Esophagus (tissue), 2 donors: ENCODE measurements around the gene RWDD1. TPM values are rescaled to one million over a fixed set of nuclear protein-coding genes. Genes with fewer than 3 reads are reported as not detected.
"Not testable (repeated sequence)": the region's sequence is repeated elsewhere in the genome, so short reads cannot be mapped to it uniquely, and the experiment has no call there.

ENCODE experiments used
- H3K27ac ChIP-seq, 2 donors: one replicate each; pipeline ENCODE4 v1.5.1; 2013; ENCODE audit warnings: low read depth in 2 of 2, mild to moderate bottlenecking in 2 of 2, inconsistent platforms in 1 of 2, low read length in 1 of 2, moderate library complexity in 1 of 2
- H3K27me3 ChIP-seq, 2 donors: one replicate each; pipeline ENCODE4 v1.6.1; 2013; ENCODE audit warnings: low read length in 2 of 2, control low read depth in 1 of 2, mild to moderate bottlenecking in 1 of 2; ENCODE audit not compliant: insufficient read depth in 2 of 2, control insufficient read depth in 1 of 2
- H3K36me3 ChIP-seq, 2 donors: one replicate each; pipeline ENCODE4 v1.6.1; 2013; ENCODE audit warnings: low read length in 1 of 2; ENCODE audit not compliant: control insufficient read depth in 2 of 2, insufficient read depth in 2 of 2
- H3K4me1 ChIP-seq, 2 donors: one replicate each; pipeline ENCODE4 v1.6.1; 2013; ENCODE audit warnings: low read length in 1 of 2; ENCODE audit not compliant: control insufficient read depth in 2 of 2, insufficient read depth in 2 of 2
- H3K4me3 ChIP-seq, 2 donors: one replicate each; pipeline ENCODE4 v1.5.1; 2013; ENCODE audit warnings: low read length in 2 of 2, mild to moderate bottlenecking in 2 of 2, low read depth in 1 of 2, moderate library complexity in 1 of 2
- H3K9me3 ChIP-seq, 2 donors: one replicate each; pipeline ENCODE4 v1.6.1; 2013; ENCODE audit warnings: mild to moderate bottlenecking in 2 of 2, low read depth in 1 of 2, low read length in 1 of 2, moderate library complexity in 1 of 2; ENCODE audit not compliant: control insufficient read depth in 2 of 2, insufficient read depth in 1 of 2
- WGBS, 2 donors: extraction: QIAGEN DNeasy Blood & Tissue Kit; methylation state at CpG; one replicate each; pipeline ENCODE4 v1.1.7; 2013; 5-methylcytosine and 5-hydroxymethylcytosine counted together
- polyA plus RNA-seq, 2 donors: library from polyadenylated mRNA; stranded (reverse); fragments of 200-250 nt; gene quantifications; one replicate each; pipeline ENCODE4 v1.2.3, GENCODE V29; 2013
- donor health status: healthy with polysubstance abuse.
- donor health status: Bipolar disorder and iron deficiency.

Gene RWDD1
- polyA plus RNA-seq, 2 donors: 32.5 to 45.3 TPM

- H3K4me3 ChIP-seq: no peak overlapping the region
- WGBS, 2 donors: 97 to 99% methylated on average over 2 of the region's 2 CpGs
- no peak overlapping the region for H3K27ac ChIP-seq
- H3K36me3 ChIP-seq: peaks cover 0 to 3% of the 10 kb centered on the region in 2 donors
- no peaks in the 10 kb centered on the region for H3K27me3 ChIP-seq
- no peaks in the 10 kb centered on the region for H3K9me3 ChIP-seq
- H3K4me1 ChIP-seq: no peaks in the 10 kb centered on the region
Observed at GRCh38 chr6:116586738-116587137, 15.4 kb downstream of the RWDD1 start.

GRCh38 chr6:116595247-116595646 lies 23.9 kb downstream of the RWDD1 start:
- Histone ChIP-seq H3K27ac (no peak overlapping the region), H3K36me3 (peaks cover 3 to 5% of the 10 kb centered on the region in 2 donors)
- 53% methylated on average over 3 of the region's 3 CpGs for WGBS, 2 donors

GRCh38 chr6:116596815-116597214 lies 25.5 kb downstream of the RWDD1 start:
- Histone ChIP-seq H3K27me3 (no peaks in the 10 kb centered on the region), H3K9me3 (no peaks in the 10 kb centered on the region), H3K4me1 (no peaks in the 10 kb centered on the region), H3K27ac (no peak overlapping the region), H3K4me3 (no peak overlapping the region), H3K36me3 (peaks cover 2 to 3% of the 10 kb centered on the region in 2 donors)
- 81 to 88% methylated on average over 4 of the region's 4 CpGs for WGBS, 2 donors

More at GRCh38 chr6:116595247-116595646, 23.9 kb downstream of the RWDD1 start:
- Histone ChIP-seq H3K4me3 (no peak overlapping the region), H3K4me1 (no peaks in the 10 kb centered on the region), H3K27me3 (no peaks in the 10 kb centered on the region), H3K9me3 (no peaks in the 10 kb centered on the region)

- H3K9me3 ChIP-seq, H3K27ac ChIP-seq, H3K4me1 ChIP-seq, H3K27me3 ChIP-seq, H3K4me3 ChIP-seq, H3K36me3 ChIP-seq: not testable (repeated sequence)
- 92 to 97% methylated on average over 3 of the region's 3 CpGs for WGBS, 2 donors
Observed at GRCh38 chr6:116603916-116604315, 32.6 kb downstream of the RWDD1 start.

GRCh38 chr6:116604868-116605267 lies 33.6 kb downstream of the RWDD1 start:
- H3K36me3 ChIP-seq, H3K4me1 ChIP-seq, H3K27me3 ChIP-seq, H3K9me3 ChIP-seq, H3K4me3 ChIP-seq, H3K27ac ChIP-seq: not testable (repeated sequence)
- 78 to 80% methylated on average over 3 of the region's 3 CpGs for WGBS, 2 donors

- Histone ChIP-seq H3K4me3 (no peak overlapping the region), H3K4me1 (no peaks in the 10 kb centered on the region), H3K9me3 (no peaks in the 10 kb centered on the region), H3K27ac (no peak overlapping the region), H3K27me3 (no peaks in the 10 kb centered on the region), H3K36me3 (peaks cover 0 to 3% of the 10 kb centered on the region in 2 donors)
- WGBS, 2 donors: 93 to 98% methylated on average over 4 of the region's 4 CpGs
Observed at GRCh38 chr6:116605935-116606334, 34.6 kb downstream of the RWDD1 start.

GRCh38 chr6:116611056-116611455 lies 39.8 kb downstream of the RWDD1 start:
- WGBS, 2 donors: 63 to 67% methylated on average over 4 of the region's 4 CpGs
- H3K27me3 ChIP-seq: no peaks in the 10 kb centered on the region

GRCh38 chr6:116615937-116616736 lies 44.8 kb downstream of the RWDD1 start, which contains the start of gene RSPH4A:
RSPH4A (plus strand) TSS chr6:116616479; CDS start chr6:116616624, 145 bp downstream.
- Histone ChIP-seq H3K36me3 (no peaks in the 10 kb centered on the region), H3K4me3 (peak within 1 kb of the TSS; percentile 40 to 65), H3K27ac (peak within 1 kb of the TSS in 1 of 2 donors; percentile 22), H3K27me3 (no peaks in the 10 kb centered on the region), H3K4me1 (no peaks in the 10 kb centered on the region), H3K9me3 (no peaks in the 10 kb centered on the region)
- WGBS, 2 donors: 0 to 1% methylated on average over 29 of the region's 29 CpGs

More at GRCh38 chr6:116611056-116611455, 39.8 kb downstream of the RWDD1 start:
- Histone ChIP-seq H3K36me3 (no peaks in the 10 kb centered on the region), H3K4me3 (no peak overlapping the region), H3K27ac (no peak overlapping the region), H3K4me1 (no peaks in the 10 kb centered on the region), H3K9me3 (no peaks in the 10 kb centered on the region)

GRCh38 chr6:116616737-116617053 lies 45.4 kb downstream of the RWDD1 start:
- Histone ChIP-seq H3K27me3 (no peaks in the 10 kb centered on the region), H3K4me3 (peak overlapping the region; percentile 40 to 65), H3K36me3 (no peaks in the 10 kb centered on the region), H3K4me1 (no peaks in the 10 kb centered on the region), H3K27ac (no peak overlapping the region), H3K9me3 (no peaks in the 10 kb centered on the region)
- 1% methylated on average over 16 of the region's 16 CpGs for WGBS, 2 donors
